ENCODE data around the gene THSD4.

GRCh38 chr15:71826196-71826595 is 710.9 kb downstream of the THSD4 start:
- no peak for TF ChIP-seq CTCF (optimal IDR thresholded peaks at IDR 0.05 in 1 of 3, IDR thresholded peaks at IDR 0.05 in 1 of 3, conservative IDR thresholded peaks at IDR 0.05 in 1 of 3; ENCODE audit: extremely low read depth in 1 of 3, insufficient read depth in 2 of 3, low read length in 3 of 3)
- TF ChIP-seq EZH2 (IDR thresholded peaks at IDR 0.05; ENCODE audit: low read length), result no peak
